MV-4-11 (cell line): ENCODE data around the gene IRX6.

Experiments
- DNase-seq: peaks from one replicate; lab custom pipeline; 2025; lab: John Stamatoyannopoulos, UW

IRX6 gene

GRCh38 chr16:55323637-55324271, at the start of gene IRX6:
IRX6 (plus strand) TSS chr16:55324203; CDS start chr16:55325092, 889 bp downstream.
- DNase-seq = no peak

- DNase-seq = peak; percentile 34
Measured at GRCh38 chr16:55274391-55274790, 49.6 kb upstream of the IRX6 start.

GRCh38 chr16:55275167-55275566, 48.8 kb upstream of the IRX6 start:
- no peak for DNase-seq

GRCh38 chr16:55275869-55276268, 48.1 kb upstream of the IRX6 start:
- no peak for DNase-seq

- DNase-seq = no peak
Measured at GRCh38 chr16:55277536-55277935, 46.5 kb upstream of the IRX6 start.

- DNase-seq = peak; percentile 82
Measured at GRCh38 chr16:55279598-55279997, 44.4 kb upstream of the IRX6 start.

- no peak for DNase-seq
Measured at GRCh38 chr16:55280587-55280986, 43.4 kb upstream of the IRX6 start.

- DNase-seq = peak; percentile 96
Measured at GRCh38 chr16:55282441-55282840, 41.6 kb upstream of the IRX6 start.

GRCh38 chr16:55283812-55284717, 39.9 kb upstream of the IRX6 start:
- DNase-seq = no peak

GRCh38 chr16:55284718-55285099, 39.3 kb upstream of the IRX6 start:
- peak; percentile 60 for DNase-seq

- DNase-seq = no peak
Measured at GRCh38 chr16:55285586-55285985, 38.4 kb upstream of the IRX6 start.

GRCh38 chr16:55289353-55289752, 34.6 kb upstream of the IRX6 start:
- no peak for DNase-seq

GRCh38 chr16:55291847-55292246, 32.2 kb upstream of the IRX6 start:
- no peak for DNase-seq

- no peak for DNase-seq
Measured at GRCh38 chr16:55292491-55292890, 31.5 kb upstream of the IRX6 start.

GRCh38 chr16:55294129-55294528, 29.9 kb upstream of the IRX6 start:
- no peak for DNase-seq

GRCh38 chr16:55294931-55295342, 29.1 kb upstream of the IRX6 start:
- no peak for DNase-seq

- no peak for DNase-seq
Measured at GRCh38 chr16:55297062-55297909, 26.7 kb upstream of the IRX6 start.

- DNase-seq = no peak
Measured at GRCh38 chr16:55297910-55298479, 26.0 kb upstream of the IRX6 start.

- peak; percentile 69 for DNase-seq
Measured at GRCh38 chr16:55301385-55302008, 22.5 kb upstream of the IRX6 start.

- DNase-seq = no peak
Measured at GRCh38 chr16:55302635-55303034, 21.4 kb upstream of the IRX6 start.

- no peak for DNase-seq
Measured at GRCh38 chr16:55308973-55309372, 15.0 kb upstream of the IRX6 start.

- no peak for DNase-seq
Measured at GRCh38 chr16:55322327-55322726, 1.7 kb upstream of the IRX6 start.
